Camera-type eye (tissue), 1 donor: ENCODE measurements around the gene TMEM89. TPM values are rescaled to one million over a fixed set of nuclear protein-coding genes. Genes with fewer than 3 reads are reported as not detected.

Source experiments
- total RNA-seq: library from RNA; depleted of rRNA; stranded (reverse); fragments of >200 nt; gene quantifications from one replicate; pipeline ENCODE4 v1.2.3, GENCODE V29; 2014

Gene TMEM89
- not detected for total RNA-seq

GRCh38 chr3:48621461-48621869 lies at the start of gene TMEM89:
TMEM89 (minus strand) TSS chr3:48621769; CDS start chr3:48621756, 13 bp downstream.

GRCh38 chr3:48662753-48663488 lies 41.4 kb upstream of the TMEM89 start, which contains the start of gene CELSR3:
CELSR3 (minus strand) TSS chr3:48662886; CDS start chr3:48662634, 252 bp downstream.

GRCh38 chr3:48635222-48636021 lies 13.9 kb upstream of the TMEM89 start, which contains the start of gene SLC26A6:
SLC26A6 (minus strand) TSS chr3:48635461; CDS start chr3:48635393, 68 bp downstream.

GRCh38 chr3:48609088-48610005 lies 12.2 kb downstream of the TMEM89 start, which contains the start of gene UQCRC1:
UQCRC1 (minus strand) TSS chr3:48609646; CDS start chr3:48609620, 26 bp downstream.

GRCh38 chr3:48595075-48595525 lies 26.5 kb downstream of the TMEM89 start, which contains the start of gene COL7A1:
COL7A1 (minus strand) TSS chr3:48595329; CDS start chr3:48595159, 170 bp downstream.

Other genes with a start within 250 kb of the TMEM89 start
- not detected for gene FBXW12, start 249.6 kb downstream of the TMEM89 start, total RNA-seq
- 92.6 TPM for gene PLXNB1, start 191.7 kb downstream of the TMEM89 start, total RNA-seq
- 10.4 TPM for gene CCDC51, start 181.7 kb downstream of the TMEM89 start, total RNA-seq
- 194 TPM for gene TMA7, start 181.5 kb downstream of the TMEM89 start, total RNA-seq
- 8.9 TPM for gene ATRIP, start 175.0 kb downstream of the TMEM89 start, total RNA-seq
- gene SHISA5, start 117.6 kb downstream of the TMEM89 start, total RNA-seq = 56.9 TPM
- 9.6 TPM for gene PFKFB4, start 65.0 kb downstream of the TMEM89 start, total RNA-seq
- 0.33 TPM for gene UCN2, start 58.0 kb downstream of the TMEM89 start, total RNA-seq
- 21.8 TPM for gene COL7A1, start 26.4 kb downstream of the TMEM89 start, total RNA-seq
- gene UQCRC1, start 12.1 kb downstream of the TMEM89 start, total RNA-seq = 184 TPM
- 13.1 TPM for gene SLC26A6, start 13.7 kb upstream of the TMEM89 start, total RNA-seq
- 26.3 TPM for gene CELSR3, start 41.1 kb upstream of the TMEM89 start, total RNA-seq
- gene NCKIPSD, start 64.1 kb upstream of the TMEM89 start, total RNA-seq = 17.0 TPM
- 111 TPM for gene IP6K2, start 95.5 kb upstream of the TMEM89 start, total RNA-seq
- 45.2 TPM for gene PRKAR2A, start 226.1 kb upstream of the TMEM89 start, total RNA-seq